Heart left ventricle (tissue), 16 donors: ENCODE data around the gene USH1C. TPM values are rescaled to one million over a fixed set of nuclear protein-coding genes. Genes with fewer than 3 reads are reported as not detected.

ENCODE experiments used
- ATAC-seq, 4 donors: fragments of 200-7000 bp; cut with Tn5 transposase; one replicate each; pipeline ENCODE4 v1.9.1; 2020 to 2022; ENCODE audit warnings: moderate library complexity in 4 of 4, mild to moderate bottlenecking in 3 of 4, moderate number of reproducible peaks in 1 of 4
- DNase-seq, 5 donors: peaks; one replicate each; pipeline ENCODE4 v3.0.0-alpha.2; 2020
- H3K27ac ChIP-seq, 12 donors: fragments of 200-600 bp; sonication (generic) in 4 of 12; one replicate each; pipeline versions ENCODE4 v1.5.0 to v1.8.0; 2016 to 2022; ENCODE audit warnings: mild to moderate bottlenecking in 2 of 12
- H3K27me3 ChIP-seq, 9 donors: fragments of 200-600 bp; sonication (generic) in 2 of 9; one replicate each; pipeline versions ENCODE4 v1.5.1 to v1.8.0; 2016 to 2022; ENCODE audit warnings: mild to moderate bottlenecking in 3 of 9
- H3K36me3 ChIP-seq, 9 donors: fragments of 200-600 bp; sonication (generic) in 2 of 9; one replicate each; pipeline versions ENCODE4 v1.5.0 to v1.8.0; 2018 to 2022; ENCODE audit warnings: mild to moderate bottlenecking in 2 of 9
- H3K4me1 ChIP-seq, 12 donors: fragments of 200-600 bp; sonication (generic) in 4 of 12; one replicate each; pipeline versions ENCODE4 v1.5.0 to v1.8.0; 2016 to 2022; ENCODE audit warnings: mild to moderate bottlenecking in 3 of 12
- H3K4me3 ChIP-seq, 12 donors: fragments of 200-600 bp; sonication (generic) in 4 of 12; one replicate each; pipeline versions ENCODE4 v1.5.0 to v1.8.0; 2017 to 2022; ENCODE audit warnings: mild to moderate bottlenecking in 9 of 12, moderate library complexity in 4 of 12
- H3K9me3 ChIP-seq, 12 donors: fragments of 200-600 bp; sonication (generic) in 4 of 12; one replicate each; pipeline versions ENCODE4 v1.5.0 to v1.8.0; 2016 to 2022; ENCODE audit warnings: mild to moderate bottlenecking in 1 of 12
- POLR2A ChIP-seq, 2 donors: fragments of 450-650 bp; IDR thresholded peaks; one replicate each; pipeline ENCODE4 v1.6.1; 2017; ENCODE audit warnings: antibody characterized with exemption in 2 of 2, mild to moderate bottlenecking in 2 of 2, moderate library complexity in 2 of 2
- WGBS, 4 donors: extraction: QIAGEN DNeasy Blood & Tissue Kit in 2 of 4; methylation state at CpG; one replicate each; pipeline versions ENCODE4 v1.1.5 to v1.1.7; 2013 to 2018; 5-methylcytosine and 5-hydroxymethylcytosine counted together
- intact Hi-C, 10 donors: fragments of 100-400 bp; cut with DNase I; formaldehyde crosslinking; loops; one replicate each; pipeline versions ENCODE4 v1.11.1 to v1.14.2; 2022
- polyA plus RNA-seq, 2 donors: library from polyadenylated mRNA; stranded (reverse); fragments of 200-250 nt; gene quantifications; one replicate each; pipeline ENCODE4 v1.2.3, GENCODE V29; 2013
- total RNA-seq, 9 donors: library from RNA; depleted of rRNA in 2 of 9; stranded (reverse); fragments of >200 nt in 2 of 9; fragmentation: NEBNext Ultra II Directional in 3 of 9; extraction: Animal tissue kit (Norgen Biotek cat#: 25700) in 3 of 9; gene quantifications; one replicate each; pipeline versions ENCODE4 v1.1.0 to v1.2.4, GENCODE V29; 2016 to 2023
- TF ChIP-seq, protein P1 (sequence below), 12 donors: fragments of 200-600 bp; sonication (generic) in 4 of 12; IDR thresholded peaks; one replicate each; pipeline versions ENCODE4 v1.5.0 to v1.8.0; 2018 to 2022; ENCODE audit warnings: antibody characterized with exemption in 12 of 12, mild to moderate bottlenecking in 5 of 12
- donor health status: ischemic (EF 13 %, LVEDD 7.1; RV severe dilation, severe dysfunction).
- donor health status: healthy with polysubstance abuse.
- donor health status: DM: no; HTN: yes; CAD: no.
- donor health status: DM: no; HTN: no; CAD: no.
- donor health status: ischemic (EF 25% LVEDD 6.9; RV normal size, moderate dysfunction).
- donor health status: ischemic (EF 25% LVEDD 5.7; RV mildly dilated, moderate dysfunction).
- donor health status: healthy.
- donor health status: DM: yes; HTN: yes; CAD: no.
- donor health status: ischemic (EF 35%, LVEDD 5.7; RV mildly dilated, moderate dysfunction).
- donor health status: nonischemic (EF 11% LVEDD 7.7; RV severe dilation, severe dysfunction).
- donor health status: DM: yes; HTN: yes; CAD: no.
- donor health status: PGD.
- donor health status: ischemic (EF 29% LVEDD 5.4; RV normal size, mild dysfunction).
- donor health status: nonischemic (EF 23%, LVEDD 6.1; RV moderate dilation, normal function).

The USH1C gene
- total and polyA plus RNA-seq, 11 donors: 0.06 to 0.23 (median 0.16) TPM; not detected in 8

DNA sequence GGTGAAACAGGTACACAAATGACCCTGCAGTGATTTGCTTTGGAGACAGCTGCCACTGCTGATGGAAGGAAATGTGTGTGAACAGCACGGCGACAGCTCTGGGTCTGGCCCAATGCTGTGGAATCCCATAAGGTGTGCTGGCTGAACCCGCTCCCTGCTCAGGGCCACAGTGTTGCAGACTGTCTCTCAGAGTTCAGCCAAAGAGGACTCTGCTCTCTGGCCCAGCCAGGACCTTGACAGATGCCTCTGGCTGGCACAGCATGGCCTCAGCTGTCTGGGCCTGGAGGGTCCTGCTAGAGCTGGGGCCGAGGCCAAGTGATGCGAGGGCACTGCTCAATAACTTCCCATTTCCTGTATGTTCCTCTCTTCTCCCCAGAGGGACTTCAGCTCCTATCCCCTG is 62.3 kb downstream of the USH1C start:
- Histone ChIP-seq H3K27ac (no peak overlapping the region), H3K9me3 (peaks cover 0 to 6% (median 0%) of the 10 kb centered on the region in 12 donors), H3K4me3 (no peak overlapping the region), H3K27me3 (peaks cover 0 to 26% (median 4%) of the 10 kb centered on the region in 9 donors), H3K36me3 (no peaks in the 10 kb centered on the region), H3K4me1 (peaks cover 0 to 8% (median 0%) of the 10 kb centered on the region in 12 donors)
- DNase-seq: no peak
- no peak for TF ChIP-seq POLR2A (IDR thresholded peaks at IDR 0.05)
- TF ChIP-seq, protein P1, sequence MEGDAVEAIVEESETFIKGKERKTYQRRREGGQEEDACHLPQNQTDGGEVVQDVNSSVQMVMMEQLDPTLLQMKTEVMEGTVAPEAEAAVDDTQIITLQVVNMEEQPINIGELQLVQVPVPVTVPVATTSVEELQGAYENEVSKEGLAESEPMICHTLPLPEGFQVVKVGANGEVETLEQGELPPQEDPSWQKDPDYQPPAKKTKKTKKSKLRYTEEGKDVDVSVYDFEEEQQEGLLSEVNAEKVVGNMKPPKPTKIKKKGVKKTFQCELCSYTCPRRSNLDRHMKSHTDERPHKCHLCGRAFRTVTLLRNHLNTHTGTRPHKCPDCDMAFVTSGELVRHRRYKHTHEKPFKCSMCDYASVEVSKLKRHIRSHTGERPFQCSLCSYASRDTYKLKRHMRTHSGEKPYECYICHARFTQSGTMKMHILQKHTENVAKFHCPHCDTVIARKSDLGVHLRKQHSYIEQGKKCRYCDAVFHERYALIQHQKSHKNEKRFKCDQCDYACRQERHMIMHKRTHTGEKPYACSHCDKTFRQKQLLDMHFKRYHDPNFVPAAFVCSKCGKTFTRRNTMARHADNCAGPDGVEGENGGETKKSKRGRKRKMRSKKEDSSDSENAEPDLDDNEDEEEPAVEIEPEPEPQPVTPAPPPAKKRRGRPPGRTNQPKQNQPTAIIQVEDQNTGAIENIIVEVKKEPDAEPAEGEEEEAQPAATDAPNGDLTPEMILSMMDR (IDR thresholded peaks at IDR 0.05): no peak
- intact Hi-C loops: no loop called here
- WGBS, 4 donors: 71 to 86% (median 84%) methylated on average over 4 to 5 of the region's 5 CpGs
- no peak for ATAC-seq

DNA sequence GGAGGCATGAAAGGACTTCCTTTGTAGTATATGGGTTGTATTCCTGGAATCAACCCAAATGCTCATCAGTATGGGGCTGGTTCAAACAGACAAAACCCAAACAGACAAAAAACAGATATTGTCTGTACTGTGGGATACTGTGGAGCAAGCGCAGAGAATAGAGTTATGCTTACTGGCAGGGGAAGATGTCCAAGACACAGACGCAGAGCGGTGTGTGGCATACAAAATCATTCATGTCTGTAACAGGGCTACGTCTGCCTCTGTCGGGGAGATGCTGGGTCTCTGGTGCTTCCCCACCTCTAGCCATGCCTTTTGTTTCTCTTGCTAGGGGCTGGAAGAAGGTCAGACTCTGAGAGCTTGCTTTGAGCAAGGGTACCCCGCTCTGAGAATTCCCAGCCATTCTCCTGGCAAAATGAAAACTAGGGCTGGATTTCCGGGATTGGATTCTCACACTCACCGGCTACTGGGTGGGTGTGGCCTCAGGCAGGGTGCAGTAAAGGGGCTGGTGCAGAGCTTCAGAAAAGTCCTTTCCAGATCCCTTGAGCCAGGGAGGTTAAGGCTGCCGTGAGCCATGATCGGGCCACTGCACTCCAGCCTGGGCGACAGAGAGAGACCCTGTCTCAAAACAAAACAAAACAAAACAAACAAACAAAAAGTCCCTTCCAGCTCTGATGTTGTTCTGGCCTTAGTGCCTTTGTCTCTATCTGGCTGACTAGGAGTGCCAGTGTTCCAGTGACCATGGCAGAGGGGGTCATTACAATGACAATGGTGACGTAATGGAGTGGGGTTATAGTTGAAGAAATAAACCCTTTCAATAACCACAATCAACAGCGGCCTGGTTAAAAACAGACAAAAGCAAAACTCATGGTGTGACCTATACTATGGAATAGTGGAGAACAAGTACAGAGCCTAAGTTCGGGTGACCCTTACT is 64.7 kb downstream of the USH1C start:
- H3K36me3 ChIP-seq: no peaks in the 10 kb centered on the region
- H3K4me1 ChIP-seq: peaks cover 0 to 16% (median 0%) of the 10 kb centered on the region in 12 donors
- TF ChIP-seq, protein P1 (IDR thresholded peaks at IDR 0.05): no peak
- no peak for TF ChIP-seq POLR2A (IDR thresholded peaks at IDR 0.05)
- peaks cover 0 to 6% (median 0%) of the 10 kb centered on the region in 12 donors for H3K9me3 ChIP-seq
- DNase-seq (no peak), ATAC-seq (peak in 3 of 4 donors; percentile 65 to 75 (median 71))
- H3K4me3 ChIP-seq: peak overlapping the region in 4 of 12 donors; percentile 20 to 37 (median 26)
- peaks cover 0 to 44% (median 17%) of the 10 kb centered on the region in 9 donors for H3K27me3 ChIP-seq
- intact Hi-C loops: no loop called here
- WGBS, 4 donors: 28 to 35% (median 30%) methylated on average over 13 to 14 of the region's 14 CpGs
- no peak overlapping the region for H3K27ac ChIP-seq

DNA sequence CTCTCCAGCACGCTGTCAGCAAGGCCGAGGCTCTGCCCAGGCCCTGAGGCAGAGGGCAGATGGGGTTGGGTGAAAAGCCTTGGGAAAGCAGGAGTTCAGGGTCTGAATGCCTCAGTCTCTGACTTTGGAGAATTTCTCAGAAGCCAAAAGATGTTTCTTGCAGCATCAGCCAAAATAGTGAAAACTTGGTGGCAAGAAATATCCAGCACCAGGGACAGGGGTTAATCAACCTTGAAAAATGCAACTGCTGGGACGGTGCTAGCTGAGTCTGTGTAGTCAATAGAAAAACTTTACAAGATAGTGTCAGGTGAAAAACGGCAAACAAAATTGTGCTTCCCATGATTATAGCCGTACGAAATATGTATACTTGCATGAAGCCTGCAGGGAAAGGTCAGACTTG is 66.1 kb downstream of the USH1C start:
- Histone ChIP-seq H3K27ac (no peak overlapping the region), H3K4me3 (no peak overlapping the region), H3K4me1 (peaks cover 0 to 16% (median 0%) of the 10 kb centered on the region in 12 donors), H3K36me3 (no peaks in the 10 kb centered on the region), H3K9me3 (no peaks in the 10 kb centered on the region), H3K27me3 (peaks cover 0 to 53% (median 17%) of the 10 kb centered on the region in 9 donors)
- no peak for DNase-seq
- 51 to 68% (median 55%) methylated on average over 6 of the region's 6 CpGs for WGBS, 4 donors
- ATAC-seq: no peak
- intact Hi-C loops: no loop called here
- TF ChIP-seq, protein P1 (IDR thresholded peaks at IDR 0.05): no peak
- TF ChIP-seq POLR2A (IDR thresholded peaks at IDR 0.05): no peak

DNA sequence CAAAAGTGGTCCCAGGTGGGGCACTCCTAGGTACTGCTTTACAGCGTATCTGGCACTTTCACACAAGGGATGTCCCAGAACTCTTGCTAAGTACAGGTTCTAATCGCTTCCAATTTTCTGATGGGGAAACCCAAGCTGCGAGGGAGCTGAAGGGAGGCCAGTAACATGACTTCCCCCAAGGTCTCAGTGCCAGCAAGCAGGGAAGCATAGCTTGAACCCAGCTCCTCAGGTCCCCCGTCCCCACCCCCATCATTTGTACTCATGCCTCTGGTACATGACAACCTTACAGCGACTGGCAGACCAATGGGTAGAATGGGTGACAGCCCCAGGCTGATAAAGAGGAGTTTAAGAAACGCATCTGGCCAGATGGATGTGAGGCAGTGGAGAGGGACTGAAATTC is 66.9 kb downstream of the USH1C start:
- H3K9me3 ChIP-seq: no peaks in the 10 kb centered on the region
- peaks cover 0 to 16% (median 0%) of the 10 kb centered on the region in 12 donors for H3K4me1 ChIP-seq
- no peaks in the 10 kb centered on the region for H3K36me3 ChIP-seq
- H3K4me3 ChIP-seq: no peak overlapping the region
- peaks cover 0 to 53% (median 17%) of the 10 kb centered on the region in 9 donors for H3K27me3 ChIP-seq
- H3K27ac ChIP-seq: no peak overlapping the region
- ATAC-seq: no peak
- no peak for TF ChIP-seq POLR2A (IDR thresholded peaks at IDR 0.05)
- TF ChIP-seq, protein P1 (IDR thresholded peaks at IDR 0.05): no peak
- no peak for DNase-seq
- WGBS, 4 donors: 45 to 62% (median 55%) methylated on average over 6 of the region's 6 CpGs
- intact Hi-C loops: no loop called here
